OCI-LY7 (cell line): ENCODE measurements around the gene PRKN.

Experiments
- EZH2phosphoT487 ChIP-seq: fragments of 200-600 bp; sonication (generic); IDR thresholded peaks from 2 replicates; pipeline ENCODE4 v1.6.1; 2018; ENCODE audit warnings: low read depth, borderline replicate concordance, mild to moderate bottlenecking, mixed run types, antibody characterized with exemption, low read length, moderate library complexity, mixed read lengths
- TF ChIP-seq, protein P1 (sequence below): fragments of 200-600 bp; sonication (generic); conservative IDR thresholded peaks from 2 replicates; pipeline ENCODE4 v1.5.1; 2014; ENCODE audit warnings: mild to moderate bottlenecking, antibody characterized with exemption, low read length, moderate library complexity, mixed read lengths

DNA sequence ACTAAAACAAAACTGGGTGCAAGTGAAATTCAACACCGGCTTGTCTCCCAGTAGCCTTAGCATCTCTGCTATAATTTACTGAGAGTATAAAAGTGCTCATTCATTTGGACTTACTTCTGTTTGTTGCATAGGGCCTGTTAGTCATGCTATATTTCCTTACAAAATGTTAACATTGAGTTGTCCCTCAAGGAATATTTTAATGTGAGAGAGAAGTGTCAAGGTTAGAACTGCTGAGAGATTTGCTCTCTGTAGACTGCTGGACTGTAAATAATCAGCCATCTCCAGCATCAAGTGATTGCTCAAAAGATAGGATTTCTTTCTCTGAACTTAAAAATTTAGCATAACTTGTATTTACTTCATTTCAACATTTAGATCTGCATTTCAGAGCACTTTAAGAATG, 1125.2 kb downstream of the PRKN start:
- TF ChIP-seq, protein P1, sequence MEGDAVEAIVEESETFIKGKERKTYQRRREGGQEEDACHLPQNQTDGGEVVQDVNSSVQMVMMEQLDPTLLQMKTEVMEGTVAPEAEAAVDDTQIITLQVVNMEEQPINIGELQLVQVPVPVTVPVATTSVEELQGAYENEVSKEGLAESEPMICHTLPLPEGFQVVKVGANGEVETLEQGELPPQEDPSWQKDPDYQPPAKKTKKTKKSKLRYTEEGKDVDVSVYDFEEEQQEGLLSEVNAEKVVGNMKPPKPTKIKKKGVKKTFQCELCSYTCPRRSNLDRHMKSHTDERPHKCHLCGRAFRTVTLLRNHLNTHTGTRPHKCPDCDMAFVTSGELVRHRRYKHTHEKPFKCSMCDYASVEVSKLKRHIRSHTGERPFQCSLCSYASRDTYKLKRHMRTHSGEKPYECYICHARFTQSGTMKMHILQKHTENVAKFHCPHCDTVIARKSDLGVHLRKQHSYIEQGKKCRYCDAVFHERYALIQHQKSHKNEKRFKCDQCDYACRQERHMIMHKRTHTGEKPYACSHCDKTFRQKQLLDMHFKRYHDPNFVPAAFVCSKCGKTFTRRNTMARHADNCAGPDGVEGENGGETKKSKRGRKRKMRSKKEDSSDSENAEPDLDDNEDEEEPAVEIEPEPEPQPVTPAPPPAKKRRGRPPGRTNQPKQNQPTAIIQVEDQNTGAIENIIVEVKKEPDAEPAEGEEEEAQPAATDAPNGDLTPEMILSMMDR, result no peak
- no peak for TF ChIP-seq EZH2phosphoT487
